GM12875 (cell line): ENCODE results near the gene C1orf105.
"Not testable (repeated sequence)": the region's sequence is repeated elsewhere in the genome, so short reads cannot be mapped to it uniquely, and the experiment has no call there.

ENCODE experiments used
- H3K4me3 ChIP-seq: one replicate; pipeline ENCODE4 v1.5.1; 2011; ENCODE audit warnings: low read depth, low read length, control low read depth
- TF ChIP-seq, protein P1 (sequence below): IDR thresholded peaks from 2 replicates; pipeline ENCODE4 v1.5.1; 2011; ENCODE audit warnings: low read depth, mild to moderate bottlenecking, control low read depth, inconsistent platforms, low read length, moderate library complexity, borderline replicate concordance; ENCODE audit not compliant: insufficient read depth

Gene C1orf105

DNA sequence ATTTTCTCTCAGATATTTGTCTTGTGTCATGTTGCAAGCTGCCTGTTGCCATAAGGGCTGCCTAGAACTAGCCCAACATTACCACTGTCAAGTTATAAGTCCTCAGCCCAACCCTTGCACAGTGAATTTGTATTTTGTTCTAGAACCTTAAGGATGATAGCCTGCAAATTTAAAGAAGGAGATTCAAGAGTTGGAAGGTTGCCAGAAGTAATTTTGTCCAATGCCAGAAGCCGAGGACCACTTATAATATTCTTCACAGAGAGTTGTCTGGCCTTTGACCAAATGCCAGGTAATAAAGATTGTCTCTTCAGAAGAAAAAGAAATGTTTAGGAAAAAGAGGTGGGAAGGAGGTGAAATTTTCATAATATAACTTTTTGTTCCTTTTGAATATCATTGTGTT, 71.9 kb downstream of the C1orf105 start:
- TF ChIP-seq, protein P1, sequence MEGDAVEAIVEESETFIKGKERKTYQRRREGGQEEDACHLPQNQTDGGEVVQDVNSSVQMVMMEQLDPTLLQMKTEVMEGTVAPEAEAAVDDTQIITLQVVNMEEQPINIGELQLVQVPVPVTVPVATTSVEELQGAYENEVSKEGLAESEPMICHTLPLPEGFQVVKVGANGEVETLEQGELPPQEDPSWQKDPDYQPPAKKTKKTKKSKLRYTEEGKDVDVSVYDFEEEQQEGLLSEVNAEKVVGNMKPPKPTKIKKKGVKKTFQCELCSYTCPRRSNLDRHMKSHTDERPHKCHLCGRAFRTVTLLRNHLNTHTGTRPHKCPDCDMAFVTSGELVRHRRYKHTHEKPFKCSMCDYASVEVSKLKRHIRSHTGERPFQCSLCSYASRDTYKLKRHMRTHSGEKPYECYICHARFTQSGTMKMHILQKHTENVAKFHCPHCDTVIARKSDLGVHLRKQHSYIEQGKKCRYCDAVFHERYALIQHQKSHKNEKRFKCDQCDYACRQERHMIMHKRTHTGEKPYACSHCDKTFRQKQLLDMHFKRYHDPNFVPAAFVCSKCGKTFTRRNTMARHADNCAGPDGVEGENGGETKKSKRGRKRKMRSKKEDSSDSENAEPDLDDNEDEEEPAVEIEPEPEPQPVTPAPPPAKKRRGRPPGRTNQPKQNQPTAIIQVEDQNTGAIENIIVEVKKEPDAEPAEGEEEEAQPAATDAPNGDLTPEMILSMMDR, result no peak
- no peak overlapping the region for H3K4me3 ChIP-seq

DNA sequence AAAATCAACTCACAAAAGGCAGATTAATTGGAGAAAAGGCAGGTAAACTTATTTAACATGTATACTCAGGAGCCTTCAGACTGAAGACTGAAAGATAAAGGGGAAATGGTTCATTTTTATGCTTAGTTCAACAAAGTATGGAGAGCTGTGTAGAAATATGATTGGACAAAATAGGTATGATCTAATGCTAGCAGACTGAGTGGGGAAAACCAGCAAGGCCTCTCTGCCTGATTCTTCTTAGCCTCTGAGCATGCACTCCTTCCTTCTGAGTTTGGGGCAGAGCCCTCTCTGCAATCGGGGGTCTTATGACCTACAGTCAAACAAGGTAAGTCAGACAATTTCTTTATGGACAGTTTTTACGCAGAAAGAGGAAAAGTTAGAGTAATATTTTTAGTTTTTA, 73.7 kb downstream of the C1orf105 start:
- H3K4me3 ChIP-seq, result no peak overlapping the region
- TF ChIP-seq, protein P1, result no peak

DNA sequence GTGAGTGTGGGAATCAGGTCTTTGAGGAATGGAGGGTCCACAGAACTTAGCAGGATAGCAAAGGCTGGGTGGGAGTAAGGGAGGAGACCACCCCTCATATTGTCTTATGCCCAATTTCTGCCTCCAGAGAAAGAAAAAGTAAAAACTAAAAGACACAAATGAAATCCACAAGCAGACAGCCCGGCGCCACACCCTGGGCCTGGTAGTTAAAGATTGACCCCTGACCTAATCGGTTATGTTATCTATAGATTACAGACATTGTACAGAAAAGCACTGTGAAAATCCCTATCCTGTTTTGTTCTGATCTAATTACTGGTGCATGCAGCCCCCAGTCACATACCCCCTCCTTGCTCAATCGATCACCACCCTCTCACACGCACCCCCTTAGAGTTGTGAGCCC, 75.6 kb downstream of the C1orf105 start:
- H3K4me3 ChIP-seq, result not testable (repeated sequence)

DNA sequence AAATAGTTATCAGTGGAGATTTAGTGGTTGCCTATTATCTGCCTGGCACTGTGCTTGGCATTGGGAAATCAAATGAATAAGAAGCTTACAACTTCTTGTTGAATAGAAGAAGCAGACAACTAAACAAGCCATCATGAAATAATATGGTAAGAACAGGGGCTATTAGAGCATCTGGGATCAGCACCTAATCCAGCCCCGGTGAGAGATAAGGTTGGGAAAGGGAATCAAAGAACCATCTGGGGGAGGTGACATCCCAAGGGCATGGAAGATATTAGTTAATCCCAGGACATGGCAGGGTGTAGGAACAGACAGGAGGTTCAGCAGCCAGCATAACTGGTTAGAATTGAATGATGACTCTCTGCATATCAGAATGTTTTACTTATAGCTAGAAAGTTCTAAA, 76.2 kb downstream of the C1orf105 start:
- no peak overlapping the region for H3K4me3 ChIP-seq
- TF ChIP-seq, protein P1, result no peak

DNA sequence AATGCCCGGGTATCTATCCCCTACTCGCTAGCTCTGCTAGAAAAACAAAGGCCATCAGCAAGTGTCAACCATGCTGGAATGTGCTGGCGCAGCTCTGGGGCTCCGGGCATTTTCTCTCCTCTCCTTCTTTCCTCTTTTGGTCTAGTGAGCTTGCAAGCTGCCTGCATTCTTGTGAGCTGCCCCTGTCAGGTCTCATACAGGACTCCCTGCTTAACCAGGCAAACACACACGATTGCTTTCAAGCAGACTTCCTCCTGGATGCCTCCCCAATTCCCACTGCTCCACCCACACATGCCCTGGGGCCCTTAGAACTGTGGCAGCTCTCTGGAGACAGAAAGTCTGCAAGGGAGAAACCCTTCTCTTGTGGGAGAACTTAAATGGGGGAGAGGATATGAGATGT, 76.7 kb downstream of the C1orf105 start:
- TF ChIP-seq, protein P1, result no peak
- no peak overlapping the region for H3K4me3 ChIP-seq

DNA sequence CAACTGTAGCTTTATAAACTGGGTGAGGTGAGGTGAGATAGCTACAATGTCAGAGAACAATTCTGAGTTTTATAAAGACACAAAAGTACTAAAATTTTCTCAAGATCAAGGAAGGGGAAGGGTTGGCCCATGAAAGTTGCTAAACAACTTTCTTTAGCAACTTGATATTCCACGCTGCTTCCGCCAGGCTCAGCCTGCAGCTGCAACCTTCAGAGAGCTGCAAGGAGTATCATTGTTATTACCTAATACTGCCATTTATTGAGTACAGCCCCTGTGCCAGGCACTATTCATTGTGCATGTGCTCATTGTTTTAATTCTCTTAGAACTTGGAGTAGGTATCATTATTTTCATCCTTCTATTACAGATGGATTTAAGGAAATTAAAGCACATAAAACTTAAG, 78.4 kb downstream of the C1orf105 start:
- H3K4me3 ChIP-seq, result no peak overlapping the region
- TF ChIP-seq, protein P1, result no peak

DNA sequence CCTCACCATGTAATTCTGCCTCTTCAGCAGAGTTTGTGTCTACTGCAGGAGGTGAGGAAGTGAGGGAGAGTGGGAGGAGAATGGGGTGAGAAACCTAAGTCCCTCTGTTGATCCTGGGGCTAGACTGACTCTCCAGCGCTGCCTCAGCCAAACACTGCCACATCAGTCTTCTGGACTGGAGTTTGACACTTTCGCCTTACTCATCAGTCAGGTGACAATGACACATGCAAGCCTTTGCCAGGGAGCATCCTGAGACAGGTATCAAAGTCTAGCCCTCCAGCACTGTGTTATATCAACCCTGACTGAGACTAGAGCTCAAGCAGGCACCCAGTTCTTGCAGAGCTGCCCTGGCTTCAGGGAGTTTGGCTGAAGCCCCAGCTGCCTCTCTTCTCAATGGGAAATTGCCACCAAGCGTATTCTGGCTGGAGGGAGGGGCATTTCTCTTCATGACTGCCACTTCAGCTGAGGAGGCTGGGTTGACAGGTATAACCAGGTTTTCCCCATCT, 79.2 kb downstream of the C1orf105 start:
- TF ChIP-seq, protein P1, result no peak
- H3K4me3 ChIP-seq, result no peak overlapping the region

DNA sequence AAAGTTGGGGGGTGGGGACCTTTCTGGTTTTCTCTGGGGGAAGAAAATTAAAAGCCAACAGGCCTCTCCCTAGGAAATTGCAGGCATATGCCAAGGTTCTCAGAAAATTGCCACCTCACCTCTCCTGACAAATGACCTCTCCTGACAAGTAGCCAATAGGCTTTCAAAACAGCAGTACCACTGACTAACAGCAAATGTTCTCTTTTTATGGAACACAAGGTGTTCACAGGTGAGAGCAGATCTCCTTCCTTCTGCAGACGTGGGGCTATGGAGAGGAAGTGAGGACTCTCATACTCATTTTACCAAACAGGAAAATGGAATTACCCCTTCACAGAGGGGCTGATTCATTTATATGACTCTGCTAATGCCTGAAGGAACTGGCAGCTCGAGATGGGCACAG, 79.7 kb downstream of the C1orf105 start:
- TF ChIP-seq, protein P1, result no peak
- H3K4me3 ChIP-seq, result no peak overlapping the region
